Measurements from ENCODE around the gene DLEC1. TPM values are rescaled to one million over a fixed set of nuclear protein-coding genes. Genes with fewer than 3 reads are reported as not detected.

The DLEC1 gene
- total RNA-seq, 1 donor from 2014 or later: 0.54 TPM

- no peak for DNase-seq (ENCODE audit: low read depth)
- Histone ChIP-seq H3K27me3 (ENCODE audit: insufficient read depth, low read length) (no peaks in the 10 kb centered on the region), H2AFZ (ENCODE audit: low read depth, low read length) (no peak overlapping the region), H3K4me1 (ENCODE audit: insufficient read depth, low read length) (peaks cover 12% of the 10 kb centered on the region), H3K79me2 (ENCODE audit: insufficient read depth, low read length) (no peaks in the 10 kb centered on the region), H4K20me1 (ENCODE audit: insufficient read depth, low read length) (no peaks in the 10 kb centered on the region), H3K9me3 (ENCODE audit: insufficient read depth, low read depth, low read length) (no peaks in the 10 kb centered on the region), H3K4me2 (ENCODE audit: low read length) (no peak overlapping the region), H3K36me3 (ENCODE audit: insufficient read depth, low read length) (no peaks in the 10 kb centered on the region), H3K9ac (ENCODE audit: low read length) (no peak overlapping the region), H3K4me3 (ENCODE audit: insufficient read depth, low read depth, low read length) (no peak overlapping the region), H3K27ac (ENCODE audit: low read depth, low read length) (no peak overlapping the region)
- peaks cover 42% of the 10 kb centered on the region for H3K27me3 Mint-ChIP-seq (ENCODE audit: low read depth, unreplicated experiment)
- no peak overlapping the region for H3K27ac Mint-ChIP-seq (ENCODE audit: unreplicated experiment)
- TF ChIP-seq EZH2 (IDR thresholded peaks at IDR 0.05; ENCODE audit: insufficient read depth, low read length): no peak
- no peak for TF ChIP-seq CTCF (IDR thresholded peaks at IDR 0.05; ENCODE audit: insufficient read depth, low read depth, low read length)
- H3K4me3 Mint-ChIP-seq (ENCODE audit: unreplicated experiment): no peak overlapping the region
- peaks cover 2% of the 10 kb centered on the region for H3K9me3 Mint-ChIP-seq (ENCODE audit: unreplicated experiment)
- H3K4me1 Mint-ChIP-seq (ENCODE audit: low read depth, unreplicated experiment): peaks cover 6% of the 10 kb centered on the region
- FAIRE-seq: no peak
- no peaks in the 10 kb centered on the region for H3K36me3 Mint-ChIP-seq (ENCODE audit: low read depth, unreplicated experiment)
Measured at GRCh38 chr3:38036286-38036685, 2.7 kb upstream of the DLEC1 start.

GRCh38 chr3:38036906-38037305, 2.1 kb upstream of the DLEC1 start:
- Histone ChIP-seq H3K4me3 (ENCODE audit: insufficient read depth, low read depth, low read length) (no peak overlapping the region), H3K36me3 (ENCODE audit: insufficient read depth, low read length) (no peaks in the 10 kb centered on the region), H3K9ac (ENCODE audit: low read length) (no peak overlapping the region), H3K4me1 (ENCODE audit: insufficient read depth, low read length) (peaks cover 11% of the 10 kb centered on the region), H3K27me3 (ENCODE audit: insufficient read depth, low read length) (no peaks in the 10 kb centered on the region), H3K9me3 (ENCODE audit: insufficient read depth, low read depth, low read length) (no peaks in the 10 kb centered on the region), H2AFZ (ENCODE audit: low read depth, low read length) (no peak overlapping the region), H4K20me1 (ENCODE audit: insufficient read depth, low read length) (no peaks in the 10 kb centered on the region), H3K27ac (ENCODE audit: low read depth, low read length) (no peak overlapping the region), H3K79me2 (ENCODE audit: insufficient read depth, low read length) (no peaks in the 10 kb centered on the region), H3K4me2 (ENCODE audit: low read length) (no peak overlapping the region)
- Mint-ChIP-seq H3K4me3 (ENCODE audit: unreplicated experiment) (no peak overlapping the region), H3K27ac (ENCODE audit: unreplicated experiment) (no peak overlapping the region), H3K9me3 (ENCODE audit: unreplicated experiment) (peaks cover 2% of the 10 kb centered on the region), H3K4me1 (ENCODE audit: low read depth, unreplicated experiment) (peaks cover 6% of the 10 kb centered on the region), H3K27me3 (ENCODE audit: low read depth, unreplicated experiment) (peaks cover 39% of the 10 kb centered on the region), H3K36me3 (ENCODE audit: low read depth, unreplicated experiment) (no peaks in the 10 kb centered on the region)
- FAIRE-seq (no peak), DNase-seq (ENCODE audit: low read depth) (no peak)
- TF ChIP-seq EZH2 (IDR thresholded peaks at IDR 0.05; ENCODE audit: insufficient read depth, low read length) (no peak), CTCF (IDR thresholded peaks at IDR 0.05; ENCODE audit: insufficient read depth, low read depth, low read length) (no peak)

GRCh38 chr3:38038447-38038911, 529 bp upstream of the DLEC1 start:
- H3K4me3 ChIP-seq (ENCODE audit: insufficient read depth, low read depth, low read length): peak overlapping the region; percentile 63
- no peaks in the 10 kb centered on the region for H3K79me2 ChIP-seq (ENCODE audit: insufficient read depth, low read length)
- H3K36me3 ChIP-seq (ENCODE audit: insufficient read depth, low read length): no peaks in the 10 kb centered on the region
- no peaks in the 10 kb centered on the region for H3K36me3 Mint-ChIP-seq (ENCODE audit: low read depth, unreplicated experiment)
- H3K9ac ChIP-seq (ENCODE audit: low read length): no peak overlapping the region
- no peaks in the 10 kb centered on the region for H3K9me3 ChIP-seq (ENCODE audit: insufficient read depth, low read depth, low read length)
- H3K27me3 ChIP-seq (ENCODE audit: insufficient read depth, low read length): no peaks in the 10 kb centered on the region
- FAIRE-seq (no peak), DNase-seq (ENCODE audit: low read depth) (no peak)
- no peaks in the 10 kb centered on the region for H4K20me1 ChIP-seq (ENCODE audit: insufficient read depth, low read length)
- no peak overlapping the region for H3K27ac Mint-ChIP-seq (ENCODE audit: unreplicated experiment)
- no peak for TF ChIP-seq CTCF (IDR thresholded peaks at IDR 0.05; ENCODE audit: insufficient read depth, low read depth, low read length)
- no peak for TF ChIP-seq EZH2 (IDR thresholded peaks at IDR 0.05; ENCODE audit: insufficient read depth, low read length)
- H3K4me1 ChIP-seq (ENCODE audit: insufficient read depth, low read length): peaks cover 11% of the 10 kb centered on the region
- peaks cover 6% of the 10 kb centered on the region for H3K4me1 Mint-ChIP-seq (ENCODE audit: low read depth, unreplicated experiment)
- H3K27ac ChIP-seq (ENCODE audit: low read depth, low read length): no peak overlapping the region
- H2AFZ ChIP-seq (ENCODE audit: low read depth, low read length): peak overlapping the region; percentile 91
- H3K27me3 Mint-ChIP-seq (ENCODE audit: low read depth, unreplicated experiment): peaks cover 39% of the 10 kb centered on the region
- peaks cover 2% of the 10 kb centered on the region for H3K9me3 Mint-ChIP-seq (ENCODE audit: unreplicated experiment)
- peak overlapping the region; percentile 93 for H3K4me2 ChIP-seq (ENCODE audit: low read length)
- H3K4me3 Mint-ChIP-seq (ENCODE audit: unreplicated experiment): peak overlapping the region; percentile 79
